DND-41 (cell line): Measurements from ENCODE around the gene PTPRN2.

ENCODE experiments used
- ATAC-seq: fragments of 200-7000 bp; cut with Tn5 transposase; 3 replicates; pipeline ENCODE4 v1.9.1; 2021; ENCODE audit warnings: low read depth; ENCODE audit not compliant: insufficient read depth
- DNase-seq: peaks from one replicate; pipeline ENCODE4 v3.0.0-alpha.2; 2020
- H2AFZ ChIP-seq: 2 replicates; pipeline ENCODE4 v1.6.0; 2012; ENCODE audit warnings: low read depth, low read length
- H3K27ac ChIP-seq: 2 replicates; pipeline ENCODE4 v1.5.1; 2012; ENCODE audit warnings: low read length, inconsistent platforms
- H3K27me3 ChIP-seq: fragments of 200-600 bp; sonication (generic); 2 replicates; pipeline ENCODE4 v1.6.0; 2012; ENCODE audit warnings: low read length, mild to moderate bottlenecking, inconsistent platforms; ENCODE audit not compliant: insufficient read depth, poor library complexity
- H3K36me3 ChIP-seq: 2 replicates; pipeline ENCODE4 v1.5.1; 2012; ENCODE audit warnings: low read length, inconsistent platforms; ENCODE audit not compliant: insufficient read depth
- H3K4me1 ChIP-seq: 2 replicates; pipeline ENCODE4 v1.5.1; 2012; ENCODE audit warnings: mild to moderate bottlenecking, low read length; ENCODE audit not compliant: insufficient read depth
- H3K4me2 ChIP-seq: 2 replicates; pipeline ENCODE4 v1.6.0; 2012; ENCODE audit warnings: mild to moderate bottlenecking, moderate library complexity, low read length, inconsistent platforms; ENCODE audit not compliant: insufficient read depth
- H3K4me3 ChIP-seq, 2 experiments: fragments of 200-600 bp in 1 of 2; shearing (Covaris generic) in 1 of 2; 2 replicates each; pipeline ENCODE4 v1.5.1; 2012 to 2016; ENCODE audit warnings: inconsistent platforms in 2 of 2, low read length in 2 of 2, mild to moderate bottlenecking in 2 of 2, low read depth in 1 of 2, moderate library complexity in 1 of 2
- H3K79me2 ChIP-seq: 2 replicates; pipeline ENCODE4 v1.6.0; 2012; ENCODE audit warnings: low read length, inconsistent platforms; ENCODE audit not compliant: insufficient read depth
- H3K9ac ChIP-seq: 2 replicates; pipeline ENCODE4 v1.6.0; 2012; ENCODE audit warnings: low read depth, mild to moderate bottlenecking, inconsistent platforms, low read length, moderate library complexity
- H3K9me3 ChIP-seq: 2 replicates; pipeline ENCODE4 v1.5.1; 2012; ENCODE audit warnings: low read length, moderate library complexity, mild to moderate bottlenecking, inconsistent platforms; ENCODE audit not compliant: insufficient read depth, severe bottlenecking
- H4K20me1 ChIP-seq: 2 replicates; pipeline ENCODE4 v1.6.0; 2012; ENCODE audit warnings: low read length; ENCODE audit not compliant: insufficient read depth
- EZH2 ChIP-seq: IDR thresholded peaks from 3 replicates; pipeline ENCODE4 v1.6.1; 2012; ENCODE audit warnings: borderline replicate concordance, low read depth, mild to moderate bottlenecking, moderate library complexity, low read length, inconsistent platforms; ENCODE audit not compliant: severe bottlenecking
- TF ChIP-seq, protein P1 (sequence below): IDR thresholded peaks from 2 replicates; pipeline ENCODE4 v1.5.1; 2012; ENCODE audit warnings: borderline replicate concordance, low read length, moderate library complexity, mild to moderate bottlenecking; ENCODE audit not compliant: poor library complexity, severe bottlenecking; ENCODE audit errors: extremely low read depth

PTPRN2 gene

DNA sequence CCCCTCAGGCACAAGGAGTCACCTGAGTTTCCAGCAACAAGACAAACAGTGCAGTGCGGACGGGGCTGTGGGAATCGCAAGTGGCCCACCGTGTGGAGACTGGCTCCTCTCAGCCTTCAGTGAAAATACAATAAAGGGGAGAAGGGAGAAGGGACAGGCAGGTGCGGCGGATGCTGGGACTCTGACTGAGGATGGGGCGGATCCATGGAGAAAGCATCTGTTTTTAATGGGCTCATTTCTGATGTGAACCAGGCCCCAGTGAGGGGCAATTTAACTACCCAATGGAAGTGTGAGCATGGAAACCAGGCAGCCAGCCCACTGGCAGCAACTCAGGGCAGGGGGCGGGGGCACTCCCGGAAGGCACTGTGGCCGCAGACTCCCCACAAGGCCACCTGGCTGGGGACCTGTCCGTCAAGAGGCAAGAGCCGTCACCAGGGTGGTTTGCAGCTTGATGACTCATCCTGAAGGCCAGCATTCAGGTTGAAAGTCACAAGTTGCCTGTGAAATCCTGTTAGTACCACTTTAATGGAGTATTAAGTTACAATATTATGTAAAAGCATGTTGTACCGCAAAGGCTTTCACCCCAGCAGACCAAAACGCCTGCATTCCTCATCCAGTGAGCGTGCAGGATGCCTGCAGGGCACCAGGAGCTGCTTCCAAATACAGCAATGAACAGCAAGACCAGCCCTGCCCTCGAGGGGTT, 476.4 kb downstream of the PTPRN2 start:
- no peak overlapping the region for H3K9ac ChIP-seq
- no peak overlapping the region for H3K4me3 ChIP-seq
- TF ChIP-seq EZH2: no peak
- TF ChIP-seq, protein P1, sequence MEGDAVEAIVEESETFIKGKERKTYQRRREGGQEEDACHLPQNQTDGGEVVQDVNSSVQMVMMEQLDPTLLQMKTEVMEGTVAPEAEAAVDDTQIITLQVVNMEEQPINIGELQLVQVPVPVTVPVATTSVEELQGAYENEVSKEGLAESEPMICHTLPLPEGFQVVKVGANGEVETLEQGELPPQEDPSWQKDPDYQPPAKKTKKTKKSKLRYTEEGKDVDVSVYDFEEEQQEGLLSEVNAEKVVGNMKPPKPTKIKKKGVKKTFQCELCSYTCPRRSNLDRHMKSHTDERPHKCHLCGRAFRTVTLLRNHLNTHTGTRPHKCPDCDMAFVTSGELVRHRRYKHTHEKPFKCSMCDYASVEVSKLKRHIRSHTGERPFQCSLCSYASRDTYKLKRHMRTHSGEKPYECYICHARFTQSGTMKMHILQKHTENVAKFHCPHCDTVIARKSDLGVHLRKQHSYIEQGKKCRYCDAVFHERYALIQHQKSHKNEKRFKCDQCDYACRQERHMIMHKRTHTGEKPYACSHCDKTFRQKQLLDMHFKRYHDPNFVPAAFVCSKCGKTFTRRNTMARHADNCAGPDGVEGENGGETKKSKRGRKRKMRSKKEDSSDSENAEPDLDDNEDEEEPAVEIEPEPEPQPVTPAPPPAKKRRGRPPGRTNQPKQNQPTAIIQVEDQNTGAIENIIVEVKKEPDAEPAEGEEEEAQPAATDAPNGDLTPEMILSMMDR: no peak

DNA sequence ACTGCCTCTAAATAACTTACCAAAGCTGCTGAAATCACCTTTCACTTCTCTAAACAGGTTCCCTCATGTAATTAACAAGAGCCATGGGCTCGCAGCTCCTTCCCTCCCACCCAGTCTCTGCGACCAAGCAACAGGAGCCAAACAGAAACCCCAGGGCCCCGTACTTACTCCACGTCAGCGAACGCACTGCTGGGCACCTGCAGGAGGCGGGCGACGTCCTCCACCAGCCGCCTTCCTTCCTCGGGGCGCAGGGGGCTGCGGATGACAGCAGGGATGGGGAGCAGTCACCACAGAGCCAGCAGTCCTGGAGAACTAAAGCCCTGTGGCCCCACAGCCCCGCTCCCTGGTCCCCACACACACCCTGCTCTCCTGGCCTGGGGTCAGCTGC, 477.0 kb downstream of the PTPRN2 start:
- Histone ChIP-seq H3K4me2 (no peak overlapping the region), H3K9me3 (no peaks in the 10 kb centered on the region), H3K9ac (no peak overlapping the region), H3K27me3 (no peaks in the 10 kb centered on the region), H3K4me3 (no peak overlapping the region), H4K20me1 (no peaks in the 10 kb centered on the region), H3K36me3 (no peaks in the 10 kb centered on the region), H3K27ac (no peak overlapping the region), H3K4me1 (no peaks in the 10 kb centered on the region), H3K79me2 (no peaks in the 10 kb centered on the region), H2AFZ (no peak overlapping the region)
- DNase-seq (no peak), ATAC-seq (no peak)
- TF ChIP-seq EZH2: no peak
- TF ChIP-seq, protein P1: no peak

More for the DNA sequence above, 476.4 kb downstream of the PTPRN2 start:
- H3K4me1 ChIP-seq: no peaks in the 10 kb centered on the region
- no peak overlapping the region for H2AFZ ChIP-seq
- no peaks in the 10 kb centered on the region for H3K27me3 ChIP-seq
- no peak for DNase-seq
- no peak overlapping the region for H3K4me2 ChIP-seq
- no peak overlapping the region for H3K27ac ChIP-seq
- peaks cover 3% of the 10 kb centered on the region for H3K9me3 ChIP-seq
- H3K36me3 ChIP-seq: no peaks in the 10 kb centered on the region
- no peaks in the 10 kb centered on the region for H4K20me1 ChIP-seq
- H3K79me2 ChIP-seq: no peaks in the 10 kb centered on the region
- no peak for ATAC-seq

GRCh38 chr7:158110034-158110590, 477.5 kb downstream of the PTPRN2 start:
- Histone ChIP-seq H3K9me3 (no peaks in the 10 kb centered on the region), H4K20me1 (no peaks in the 10 kb centered on the region), H2AFZ (no peak overlapping the region), H3K27ac (no peak overlapping the region), H3K4me2 (no peak overlapping the region), H3K27me3 (no peaks in the 10 kb centered on the region), H3K79me2 (no peaks in the 10 kb centered on the region), H3K4me3 (no peak overlapping the region), H3K9ac (no peak overlapping the region), H3K4me1 (no peaks in the 10 kb centered on the region), H3K36me3 (no peaks in the 10 kb centered on the region)
- ATAC-seq (no peak), DNase-seq (no peak)
- TF ChIP-seq, protein P1: no peak
- no peak for TF ChIP-seq EZH2
